Measurements from ENCODE around the gene REX1BD. TPM values are rescaled to one million over a fixed set of nuclear protein-coding genes. Genes with fewer than 3 reads are reported as not detected.

REX1BD gene
- total RNA-seq, 1 donor = 41.4 TPM

DNA sequence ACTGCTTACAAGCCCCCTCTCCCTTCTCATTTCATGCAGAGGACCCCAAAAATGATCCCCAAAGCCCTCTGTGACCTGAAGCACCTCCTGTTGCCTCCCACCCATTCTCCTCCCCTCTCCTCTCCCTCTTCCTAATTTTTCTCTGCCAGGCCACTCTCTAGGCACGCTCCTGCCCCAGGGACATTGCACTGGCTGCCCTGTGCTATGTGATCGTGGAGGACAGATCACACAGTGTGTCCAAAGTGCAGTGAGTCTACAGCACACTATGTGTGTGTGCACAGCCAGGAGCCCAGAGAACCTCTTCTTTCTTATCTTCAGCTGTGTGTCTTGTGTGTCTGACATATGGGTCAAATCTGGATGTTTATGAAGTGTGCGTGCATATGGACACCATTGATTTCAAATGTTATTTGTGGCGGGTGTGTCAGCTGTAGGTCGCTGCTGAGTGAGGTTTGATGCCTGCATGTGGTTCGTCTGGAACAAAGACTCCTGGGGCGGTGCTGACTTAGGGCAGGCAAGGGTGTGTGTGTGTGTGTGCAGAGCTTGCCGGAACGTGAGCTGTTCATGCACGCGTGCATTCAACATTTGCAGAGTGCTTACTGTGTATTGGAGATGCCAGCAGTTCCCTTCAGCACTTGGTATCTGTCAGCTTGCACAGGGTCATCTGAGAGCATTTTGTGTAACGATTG lies 46.2 kb downstream of the REX1BD start:
- TF ChIP-seq, protein P1, sequence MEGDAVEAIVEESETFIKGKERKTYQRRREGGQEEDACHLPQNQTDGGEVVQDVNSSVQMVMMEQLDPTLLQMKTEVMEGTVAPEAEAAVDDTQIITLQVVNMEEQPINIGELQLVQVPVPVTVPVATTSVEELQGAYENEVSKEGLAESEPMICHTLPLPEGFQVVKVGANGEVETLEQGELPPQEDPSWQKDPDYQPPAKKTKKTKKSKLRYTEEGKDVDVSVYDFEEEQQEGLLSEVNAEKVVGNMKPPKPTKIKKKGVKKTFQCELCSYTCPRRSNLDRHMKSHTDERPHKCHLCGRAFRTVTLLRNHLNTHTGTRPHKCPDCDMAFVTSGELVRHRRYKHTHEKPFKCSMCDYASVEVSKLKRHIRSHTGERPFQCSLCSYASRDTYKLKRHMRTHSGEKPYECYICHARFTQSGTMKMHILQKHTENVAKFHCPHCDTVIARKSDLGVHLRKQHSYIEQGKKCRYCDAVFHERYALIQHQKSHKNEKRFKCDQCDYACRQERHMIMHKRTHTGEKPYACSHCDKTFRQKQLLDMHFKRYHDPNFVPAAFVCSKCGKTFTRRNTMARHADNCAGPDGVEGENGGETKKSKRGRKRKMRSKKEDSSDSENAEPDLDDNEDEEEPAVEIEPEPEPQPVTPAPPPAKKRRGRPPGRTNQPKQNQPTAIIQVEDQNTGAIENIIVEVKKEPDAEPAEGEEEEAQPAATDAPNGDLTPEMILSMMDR (IDR thresholded peaks at IDR 0.05; ENCODE audit: insufficient read depth, low read length) = no peak
- DNase-seq (ENCODE audit: low read depth) = peak; percentile 32
- H3K4me3 ChIP-seq (ENCODE audit: low read depth, low read length) = no peak overlapping the region

DNA sequence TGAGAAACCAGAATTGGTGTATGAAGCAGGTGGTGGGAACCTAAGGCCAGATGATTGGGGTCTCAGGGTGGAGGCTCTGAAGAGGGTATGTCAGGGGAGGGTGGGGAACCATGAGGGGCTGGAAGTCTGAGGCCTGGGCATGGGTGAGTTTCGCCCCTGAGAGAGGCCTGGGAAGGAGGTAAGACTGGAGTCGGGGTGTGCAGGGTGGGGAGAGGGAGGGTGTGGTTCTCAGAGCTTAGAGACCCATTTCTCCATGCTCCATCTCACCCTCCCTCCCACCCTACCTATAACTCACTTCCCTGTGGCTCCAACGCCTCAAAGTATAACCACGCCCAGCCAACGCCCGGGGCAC lies 47.2 kb downstream of the REX1BD start:
- no peak for DNase-seq (ENCODE audit: low read depth)
- TF ChIP-seq, protein P1 (IDR thresholded peaks at IDR 0.05; ENCODE audit: insufficient read depth, low read length) = no peak
- no peak overlapping the region for H3K4me3 ChIP-seq (ENCODE audit: low read depth, low read length)

DNA sequence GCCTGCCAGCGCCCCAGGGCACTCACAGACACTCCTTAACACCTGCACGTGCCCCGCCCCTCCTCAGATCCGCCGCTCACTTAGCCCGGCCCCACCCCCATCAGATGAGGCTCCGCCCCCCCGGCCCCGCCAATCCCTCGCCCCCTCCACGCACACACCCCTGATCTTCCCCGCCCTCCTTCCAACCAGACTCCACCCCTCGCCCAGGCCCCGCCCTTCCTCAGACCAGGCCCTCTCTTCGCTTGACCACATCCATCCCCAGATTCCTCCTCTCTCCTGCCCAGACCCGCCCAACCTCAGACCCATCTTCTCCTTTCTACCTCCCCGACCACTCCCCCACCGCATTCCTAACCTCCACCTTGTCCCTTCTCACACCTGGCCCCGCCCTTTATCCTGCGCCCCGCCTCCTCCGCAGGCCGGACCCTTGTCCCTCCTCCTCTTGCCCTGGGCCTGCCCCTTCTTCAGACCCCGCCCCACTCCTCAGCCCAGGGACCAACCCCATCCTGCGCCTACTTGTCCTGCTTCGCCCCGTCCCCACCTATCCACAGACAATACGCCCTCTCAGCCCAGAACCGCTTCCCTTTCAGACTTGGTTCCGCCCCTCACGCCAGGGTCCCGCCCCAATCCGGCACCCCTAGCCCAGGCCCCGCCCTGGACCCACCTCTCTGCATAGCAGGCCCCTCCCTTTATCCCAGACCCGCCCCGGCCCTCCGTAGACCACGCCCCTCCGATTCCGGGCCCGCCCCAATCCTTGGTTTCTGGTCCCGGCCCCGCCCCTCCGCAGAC lies 47.8 kb downstream of the REX1BD start:
- TF ChIP-seq, protein P1 (IDR thresholded peaks at IDR 0.05; ENCODE audit: insufficient read depth, low read length) = no peak
- DNase-seq (ENCODE audit: low read depth) = peak; percentile 93
- H3K4me3 ChIP-seq (ENCODE audit: low read depth, low read length) = peak overlapping the region; percentile 86

DNA sequence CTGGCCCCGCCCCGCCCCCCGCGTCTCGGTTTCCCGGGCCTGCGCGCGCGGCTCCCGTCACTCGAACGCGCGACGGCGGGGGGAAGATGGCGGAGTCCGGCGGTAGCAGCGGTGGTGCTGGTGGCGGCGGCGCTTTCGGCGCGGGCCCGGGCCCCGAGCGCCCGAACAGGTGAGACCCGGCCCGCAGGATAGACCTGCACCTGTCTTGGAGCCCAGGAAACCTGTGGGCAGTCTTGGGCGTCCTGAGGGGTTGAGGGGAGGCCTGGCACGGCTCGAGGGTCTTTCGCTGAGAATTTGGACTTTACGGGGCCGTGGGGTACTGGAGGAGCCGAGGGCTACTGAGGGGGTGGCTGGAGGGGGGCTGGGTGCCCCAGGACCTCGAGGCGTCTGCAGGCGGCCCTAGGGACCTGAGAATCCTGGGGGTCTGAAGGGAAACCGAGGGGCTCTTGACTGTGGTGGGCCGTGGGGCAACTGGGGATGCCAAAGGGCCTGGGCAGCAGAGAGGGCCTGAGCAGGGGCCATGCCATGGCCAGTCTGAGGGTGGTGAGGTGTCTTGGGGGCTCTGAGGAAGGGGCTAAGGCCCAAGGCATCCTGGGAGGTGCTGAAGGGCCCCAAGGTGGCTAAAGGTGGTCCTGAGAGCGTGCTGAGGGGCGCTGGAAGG lies 48.5 kb downstream of the REX1BD start, which contains the start of gene KLHL26:
TSS of gene KLHL26 (plus strand) at position 60 of the 661 bp plus-strand sequence. CDS start at position 87, 27 bp downstream.
- peak within 1 kb of the TSS; percentile 86 for H3K4me3 ChIP-seq (ENCODE audit: low read depth, low read length)
- TF ChIP-seq, protein P1 (IDR thresholded peaks at IDR 0.05; ENCODE audit: insufficient read depth, low read length) = no peak
- DNase-seq (ENCODE audit: low read depth) = no peak

DNA sequence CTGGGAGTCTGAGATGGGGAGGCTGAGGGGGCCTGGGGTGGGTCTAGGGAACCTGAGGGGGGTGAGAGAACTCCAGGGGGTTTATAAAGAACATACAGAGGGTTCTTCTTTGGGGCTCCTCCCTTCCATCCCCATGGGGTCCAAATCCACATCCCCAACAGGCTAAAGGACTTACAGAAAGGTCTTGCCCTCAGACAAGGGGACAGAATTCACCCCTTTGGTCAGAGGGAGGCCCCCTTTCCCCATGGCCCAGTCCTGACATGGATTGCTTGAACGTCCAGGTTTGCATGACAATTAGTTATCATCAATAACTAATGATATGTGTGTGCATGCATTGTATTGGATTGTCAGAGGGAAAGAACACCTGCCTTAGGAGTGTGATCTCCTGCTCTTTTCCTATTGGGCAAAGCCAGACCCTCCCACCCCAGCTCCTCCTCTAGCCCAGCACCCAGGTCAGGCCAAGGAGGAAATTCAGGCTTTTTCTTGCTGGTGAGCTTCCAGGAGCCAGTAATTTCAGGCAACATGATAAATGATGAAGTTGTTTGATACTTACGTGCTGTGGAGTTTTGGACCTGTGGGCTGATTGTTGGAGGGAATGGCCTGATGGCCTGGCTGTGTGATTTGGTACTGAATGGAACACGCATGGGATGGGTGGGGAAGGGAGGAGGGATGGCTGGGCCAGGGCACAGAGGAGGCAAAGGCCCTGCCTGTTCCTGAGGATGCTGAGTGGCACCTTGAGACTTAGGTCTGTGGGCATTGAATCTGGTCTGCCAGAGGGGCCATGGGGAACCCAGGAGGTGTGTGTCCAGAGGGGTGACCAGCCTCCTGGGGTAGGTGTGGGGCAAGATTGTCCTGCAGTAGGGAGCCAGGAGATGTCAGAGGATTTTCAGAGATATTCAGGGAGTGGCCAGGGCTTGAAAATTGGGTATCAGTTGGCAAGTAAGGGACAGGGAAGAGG lies 49.4 kb downstream of the REX1BD start:
- DNase-seq (ENCODE audit: low read depth) = no peak
- TF ChIP-seq, protein P1 (IDR thresholded peaks at IDR 0.05; ENCODE audit: insufficient read depth, low read length) = no peak
- H3K4me3 ChIP-seq (ENCODE audit: low read depth, low read length) = peak overlapping the region; percentile 86

DNA sequence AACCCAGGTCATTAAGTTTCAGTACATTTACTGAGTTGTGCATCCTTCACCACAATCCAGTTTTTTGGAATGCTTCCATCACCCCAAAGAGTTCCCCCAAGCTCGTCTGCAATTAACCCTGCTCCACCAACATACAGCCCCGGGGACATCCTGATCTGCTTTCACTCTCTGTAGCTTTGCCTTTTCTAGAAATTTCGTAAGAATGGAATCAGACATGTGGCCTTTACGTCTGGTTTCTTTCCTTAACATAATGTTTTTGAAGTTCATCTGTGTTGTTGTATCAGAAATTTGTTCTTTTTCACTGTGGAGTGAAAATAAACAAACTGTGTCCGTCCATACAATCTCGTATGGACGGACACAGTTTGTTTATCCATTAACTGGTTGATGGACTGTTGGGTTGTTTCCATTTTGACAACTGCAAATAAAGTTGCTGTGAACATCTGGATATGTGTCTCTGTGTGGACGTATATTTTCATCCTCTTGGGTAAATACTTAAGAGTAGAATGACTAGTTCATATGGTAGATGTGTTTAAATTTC lies 51.2 kb downstream of the REX1BD start:
- DNase-seq (ENCODE audit: low read depth) = no peak

More for the DNA sequence above, 51.2 kb downstream of the REX1BD start:
- TF ChIP-seq, protein P1 (IDR thresholded peaks at IDR 0.05; ENCODE audit: insufficient read depth, low read length) = no peak
- no peak overlapping the region for H3K4me3 ChIP-seq (ENCODE audit: low read depth, low read length)
